HG03060 (cell line): Measurements from ENCODE around the gene MRPL11.
A peak's percentile ranks its signal among the peaks of the same experiment; 100 is the strongest.

ENCODE experiments used
- ATAC-seq: cut with Tn5 transposase; IDR thresholded peaks from one replicate; pipeline ENCODE4 v1.9.1; 2021; ENCODE audit warnings: low read depth, moderate number of reproducible peaks; ENCODE audit not compliant: unreplicated experiment

The MRPL11 gene

GRCh38 chr11:66438504-66439466 is at the start of gene MRPL11:
Gene MRPL11, minus strand, starts transcription at chr11:66438848. Its CDS starts 94 bp downstream, at chr11:66438754.
- ATAC-seq = peak; percentile 69

DNA sequence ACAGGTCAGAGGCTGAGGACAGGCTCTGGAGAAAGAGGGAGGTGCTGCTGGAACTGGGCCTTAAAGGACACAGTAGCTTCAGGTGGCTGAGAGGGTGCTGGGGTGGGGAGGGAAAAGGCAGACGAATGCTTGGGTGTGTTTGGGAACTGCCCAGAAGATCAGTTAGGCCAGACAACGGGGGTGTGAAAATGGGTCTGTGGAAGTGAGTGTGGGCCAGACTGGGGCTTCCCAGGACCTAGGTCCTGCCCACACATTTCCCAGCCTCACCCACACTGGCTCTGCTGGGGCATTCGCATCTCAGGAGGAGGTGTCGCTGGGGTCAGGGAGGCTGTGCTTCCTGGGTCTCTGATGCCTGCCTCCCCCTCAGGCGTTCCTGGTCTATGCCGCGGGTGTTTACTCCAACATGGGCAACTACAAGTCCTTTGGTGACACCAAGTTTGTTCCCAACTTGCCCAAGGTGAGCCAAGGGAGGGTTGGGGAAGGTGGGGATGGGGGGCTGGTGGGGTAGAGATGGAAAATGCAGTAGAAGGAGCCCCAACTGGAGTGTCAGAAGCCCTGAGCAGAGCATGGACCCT is 46.2 kb upstream of the MRPL11 start:
- ATAC-seq = no peak

DNA sequence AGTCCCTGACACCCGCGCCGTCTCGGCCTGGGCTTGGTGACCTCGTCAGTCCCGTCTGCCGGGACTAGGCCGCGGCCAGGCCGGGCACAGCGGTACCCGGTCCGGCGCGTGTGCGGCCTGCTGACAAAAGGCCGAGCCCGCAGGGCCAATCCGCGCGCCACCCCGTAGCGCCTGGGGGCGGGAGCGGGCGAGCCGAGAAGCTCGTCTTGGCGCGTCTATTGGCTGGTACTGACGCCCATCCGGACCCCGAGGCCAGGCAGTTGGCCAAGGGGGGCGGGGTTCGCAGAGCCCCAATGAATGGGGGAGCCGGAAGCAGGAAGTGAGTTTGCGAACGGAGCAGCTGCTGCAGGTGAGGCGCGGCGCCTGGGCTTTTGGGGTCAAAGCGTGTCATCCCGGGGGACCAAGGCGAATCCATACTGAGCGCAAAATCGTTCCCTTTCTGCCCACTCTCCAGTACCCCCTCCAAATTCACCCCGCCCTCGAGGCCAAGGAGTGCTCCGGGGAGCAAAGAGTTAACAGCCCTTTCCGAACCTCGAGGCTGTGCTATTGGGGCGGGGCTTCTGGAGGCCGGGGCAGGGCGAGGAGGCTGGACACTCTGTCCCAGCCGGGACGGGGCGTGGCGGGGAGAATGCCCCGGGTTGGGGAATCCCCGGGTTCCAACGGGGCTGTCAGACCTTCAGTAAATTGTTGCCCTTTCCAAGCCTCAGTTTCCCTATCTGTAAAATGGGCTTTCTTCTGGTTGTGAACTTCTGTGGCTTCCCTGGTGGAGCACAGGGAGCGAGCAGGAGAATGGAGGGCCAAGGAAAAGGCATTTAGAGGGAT is 41.7 kb upstream of the MRPL11 start, which contains the start of gene DPP3:
TSS of gene DPP3 (plus strand) at position 318 of the 822 bp plus-strand sequence. CDS start 1,767 bp downstream, outside the sequence.
- peak; percentile 81 for ATAC-seq

DNA sequence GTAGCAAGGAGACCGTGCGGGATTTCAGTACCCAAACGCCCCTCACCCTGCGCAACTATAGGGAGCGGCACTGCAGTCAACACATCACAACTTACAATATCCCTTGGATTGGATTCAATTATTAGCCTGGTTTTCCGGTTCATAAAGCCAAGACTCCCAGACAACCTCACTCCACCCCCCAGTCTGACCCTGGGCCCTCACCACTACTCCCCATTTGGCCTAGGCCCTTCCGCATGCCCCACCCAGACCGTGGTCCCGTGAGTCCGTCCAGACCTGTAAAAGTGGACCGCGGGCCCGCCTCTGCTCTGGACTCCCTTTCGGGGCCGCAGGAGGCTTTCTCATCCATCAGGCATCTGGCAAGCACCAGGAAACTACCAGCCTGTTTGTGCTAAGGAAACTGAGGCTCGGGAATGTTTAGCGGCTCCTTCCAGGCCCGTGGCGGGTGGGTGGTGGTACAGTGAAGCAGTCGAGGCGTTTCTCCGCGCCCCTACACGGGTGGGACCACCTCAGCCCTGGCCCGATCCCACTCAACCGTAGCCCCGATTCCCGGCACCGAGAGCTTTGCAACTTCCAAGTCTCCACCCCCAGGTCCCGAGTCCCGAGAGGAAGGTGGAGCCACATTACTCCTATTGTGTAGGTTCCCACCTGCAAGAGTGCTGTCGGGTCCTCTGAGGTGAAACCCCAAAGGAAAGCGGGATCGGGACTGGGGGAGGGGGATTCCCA is 40.9 kb upstream of the MRPL11 start:
- ATAC-seq = no peak

- ATAC-seq = no peak
Observed at GRCh38 chr11:66478729-66479393, 40.2 kb upstream of the MRPL11 start.

GRCh38 chr11:66477263-66478201 is 38.9 kb upstream of the MRPL11 start:
- no peak for ATAC-seq

- ATAC-seq = no peak
Observed at GRCh38 chr11:66476841-66477251, 38.2 kb upstream of the MRPL11 start.

DNA sequence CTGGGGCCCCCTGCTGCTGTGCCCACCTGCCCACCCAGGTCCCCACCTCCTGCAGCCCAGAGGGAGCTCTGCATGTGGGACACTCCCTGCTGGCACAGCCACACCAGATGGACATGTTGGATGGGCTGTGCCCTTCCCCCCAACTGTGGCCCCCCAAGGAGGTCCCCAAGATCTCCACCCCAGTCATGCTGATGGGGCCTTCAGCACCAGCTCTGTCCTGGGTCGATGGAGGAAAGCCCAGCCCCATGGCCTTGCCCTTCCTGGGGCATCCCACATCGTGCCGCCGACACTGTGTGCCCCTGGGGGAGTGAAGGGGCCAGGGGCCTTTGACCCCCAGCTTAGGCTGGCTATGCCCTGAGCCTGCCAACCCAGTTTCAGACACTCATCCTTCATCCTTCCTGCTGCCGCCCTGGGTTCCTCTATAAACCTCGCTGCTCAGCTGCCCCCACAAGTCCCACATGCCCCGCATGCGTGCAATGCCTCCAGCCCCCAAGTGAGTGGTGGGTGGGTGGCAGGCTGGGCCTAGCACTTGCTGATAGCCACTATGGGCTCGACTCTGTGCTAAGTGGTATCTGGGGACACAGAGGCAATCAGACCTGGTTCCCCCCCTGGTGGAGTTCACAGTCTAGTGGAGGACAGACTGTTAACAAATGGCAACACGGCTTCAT is 37.7 kb upstream of the MRPL11 start:
- no peak for ATAC-seq

DNA sequence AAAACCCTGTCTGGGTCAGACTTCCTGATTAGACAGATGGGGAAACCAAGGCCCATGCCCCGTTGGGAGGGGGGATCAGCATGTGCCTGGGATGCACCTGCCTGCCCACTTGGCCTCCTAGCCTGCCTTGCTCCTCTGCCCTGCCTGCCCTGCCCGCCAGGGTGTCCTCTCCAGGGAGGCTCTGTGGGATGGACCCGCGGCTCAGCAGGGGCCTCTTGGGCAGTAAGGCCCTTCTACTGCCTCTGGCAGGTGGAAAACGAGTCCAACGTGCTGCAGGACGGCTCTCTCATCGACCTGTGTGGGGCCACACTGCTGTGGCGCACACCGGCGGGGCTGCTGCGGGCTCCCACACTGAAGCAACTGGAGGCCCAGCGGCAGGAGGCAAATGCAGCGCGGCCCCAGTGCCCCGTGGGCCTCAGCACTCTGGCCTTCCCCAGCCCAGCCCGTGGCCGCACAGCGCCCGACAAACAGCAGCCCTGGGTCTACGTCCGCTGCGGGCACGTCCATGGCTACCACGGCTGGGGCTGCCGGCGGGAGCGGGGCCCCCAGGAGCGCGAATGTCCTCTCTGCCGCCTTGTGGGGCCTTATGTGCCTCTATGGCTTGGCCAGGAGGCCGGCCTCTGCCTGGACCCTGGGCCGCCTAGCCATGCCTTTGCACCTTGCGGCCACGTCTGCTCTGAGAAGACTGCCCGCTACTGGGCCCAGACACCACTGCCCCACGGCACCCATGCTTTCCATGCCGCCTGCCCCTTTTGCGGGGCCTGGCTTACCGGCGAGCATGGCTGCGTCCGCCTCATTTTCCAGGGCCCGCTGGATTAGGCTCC is 36.9 kb upstream of the MRPL11 start:
- no peak for ATAC-seq

DNA sequence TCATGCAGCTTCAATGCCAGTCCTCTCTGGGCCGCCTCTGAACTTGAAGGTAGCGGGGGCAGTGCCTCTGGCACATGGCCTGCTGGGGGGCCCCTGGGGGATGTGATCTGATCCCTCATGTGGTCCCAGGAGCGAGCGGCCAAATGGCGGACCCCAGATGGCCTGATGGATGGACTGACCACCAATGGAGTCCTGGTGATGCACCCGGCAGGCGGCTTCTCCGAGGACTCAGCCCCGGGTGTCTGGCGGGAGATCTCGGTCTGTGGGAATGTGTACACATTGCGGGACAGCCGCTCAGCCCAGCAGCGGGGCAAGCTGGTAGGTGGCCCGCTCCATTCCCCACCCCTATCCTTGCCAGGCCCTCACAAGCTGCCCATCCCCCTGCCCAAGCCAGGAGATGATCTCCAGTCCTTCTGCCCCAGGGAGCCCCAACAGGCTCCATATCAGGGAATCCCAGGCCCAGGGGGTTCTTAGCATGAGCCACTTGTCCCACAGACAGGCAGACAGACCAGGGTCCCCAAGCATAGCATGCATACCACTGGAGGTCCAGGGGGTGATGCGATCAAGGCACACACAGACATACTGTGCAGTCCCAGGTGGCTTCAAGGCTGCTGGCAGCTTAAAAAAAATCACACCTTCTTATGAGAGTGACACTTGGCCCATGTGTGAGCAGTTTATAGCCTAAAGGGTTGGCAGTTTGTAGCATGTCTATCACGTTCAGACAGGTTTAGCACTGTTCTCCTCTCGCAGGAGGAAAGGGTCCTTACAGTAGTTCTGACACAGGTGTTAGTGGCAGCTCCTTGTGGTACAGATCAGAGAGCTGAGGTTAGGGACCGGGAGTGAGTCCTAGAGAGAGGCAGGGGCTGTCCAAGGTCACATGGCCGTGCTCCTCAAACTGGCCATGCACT is 35.2 kb upstream of the MRPL11 start:
- no peak for ATAC-seq

- no peak for ATAC-seq
Observed at GRCh38 chr11:66473167-66473566, 34.5 kb upstream of the MRPL11 start.

- ATAC-seq = no peak
Observed at GRCh38 chr11:66472054-66472453, 33.4 kb upstream of the MRPL11 start.

GRCh38 chr11:66471142-66471541 is 32.5 kb upstream of the MRPL11 start:
- ATAC-seq = no peak

DNA sequence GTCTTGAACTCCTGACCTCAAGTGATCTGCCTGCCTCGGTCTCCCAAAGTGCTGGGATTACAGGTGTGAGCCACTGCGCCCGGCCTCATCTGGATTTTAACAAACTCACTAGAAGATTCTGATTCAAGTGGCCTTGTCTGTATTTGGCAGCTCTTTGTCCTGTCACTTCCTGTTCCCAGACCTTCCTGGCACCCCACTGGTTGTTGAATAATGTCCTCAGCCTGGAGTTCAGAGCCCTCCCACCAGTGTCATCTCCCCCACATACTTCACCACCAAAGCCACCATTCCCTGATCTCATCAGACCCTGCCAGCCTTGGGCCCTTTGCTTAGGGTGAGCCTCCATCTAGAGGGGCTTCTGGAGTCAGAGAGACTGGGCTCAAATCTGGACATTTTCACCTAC is 31.4 kb upstream of the MRPL11 start:
- ATAC-seq = no peak

DNA sequence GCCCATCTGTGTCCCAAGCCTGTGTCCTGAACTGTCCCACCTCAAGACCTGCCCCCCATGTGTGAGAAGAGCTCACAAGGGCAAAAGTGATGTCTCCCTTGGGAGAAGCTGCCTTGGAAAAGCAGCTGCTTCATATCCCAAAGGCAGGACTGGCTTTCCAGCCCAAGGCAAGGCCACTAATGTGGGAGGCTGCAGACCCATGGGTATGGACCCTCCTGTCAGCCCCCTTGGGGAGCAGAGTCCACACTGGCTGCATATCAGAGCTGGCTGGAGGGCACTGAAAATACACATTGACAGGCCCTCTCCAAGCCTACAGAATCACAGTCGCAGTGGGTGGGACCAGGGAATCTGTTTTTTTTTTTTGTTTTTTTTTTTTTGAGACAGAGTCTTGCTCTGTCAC is 30.8 kb upstream of the MRPL11 start:
- no peak for ATAC-seq

DNA sequence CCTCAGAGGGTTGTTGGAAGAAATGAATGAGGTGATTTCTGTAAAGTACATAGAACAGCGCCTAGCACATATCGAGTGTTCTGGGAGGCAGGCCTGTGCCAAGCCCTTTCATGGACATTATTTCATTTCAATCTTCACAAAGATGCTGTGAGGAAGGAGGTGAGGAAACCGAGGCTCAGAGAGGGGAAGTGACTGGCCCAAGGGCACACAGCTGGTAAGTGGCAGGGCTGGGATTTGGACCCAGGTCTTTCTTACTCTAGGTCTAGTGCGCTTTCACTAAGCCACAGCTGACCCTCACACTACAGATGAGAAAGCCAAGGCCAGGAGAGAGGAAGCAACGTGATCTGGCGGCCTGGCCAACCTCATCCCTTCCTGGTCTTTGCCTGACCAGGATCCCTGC is 30.0 kb upstream of the MRPL11 start:
- no peak for ATAC-seq
